HG03045 (cell line): ENCODE data around the gene FCER2.

Experiments
- ATAC-seq: cut with Tn5 transposase; IDR thresholded peaks from one replicate; pipeline ENCODE4 v1.9.1; 2021; ENCODE audit warnings: mild to moderate bottlenecking, moderate library complexity; ENCODE audit not compliant: unreplicated experiment

The FCER2 gene

GRCh38 chr19:7734220-7735203 is 32.6 kb upstream of the FCER2 start:
- no peak for ATAC-seq

GRCh38 chr19:7733376-7733775 is 31.4 kb upstream of the FCER2 start:
- no peak for ATAC-seq

GRCh38 chr19:7732045-7732444 is 30.1 kb upstream of the FCER2 start, which contains the start of gene CLEC4G:
CLEC4G (minus strand) TSS chr19:7732110; CDS start chr19:7732102, 8 bp downstream.
- ATAC-seq: no peak

- ATAC-seq: no peak
Measured at GRCh38 chr19:7731615-7732014, 29.7 kb upstream of the FCER2 start.

GRCh38 chr19:7731218-7731595 is 29.3 kb upstream of the FCER2 start:
- ATAC-seq: no peak

- ATAC-seq: no peak
Measured at GRCh38 chr19:7730286-7731217, 28.6 kb upstream of the FCER2 start.

GRCh38 chr19:7729831-7730285 is 27.9 kb upstream of the FCER2 start:
- ATAC-seq: no peak

GRCh38 chr19:7729211-7729610 is 27.3 kb upstream of the FCER2 start:
- no peak for ATAC-seq

GRCh38 chr19:7725791-7726190 is 23.9 kb upstream of the FCER2 start:
- ATAC-seq: no peak

- no peak for ATAC-seq
Measured at GRCh38 chr19:7722231-7722651, 20.3 kb upstream of the FCER2 start.

- ATAC-seq: no peak
Measured at GRCh38 chr19:7720351-7720750, 18.4 kb upstream of the FCER2 start.

- ATAC-seq: no peak
Measured at GRCh38 chr19:7718668-7719067, 16.7 kb upstream of the FCER2 start.

GRCh38 chr19:7716762-7717161 is 14.8 kb upstream of the FCER2 start:
- no peak for ATAC-seq

GRCh38 chr19:7715671-7716070 is 13.7 kb upstream of the FCER2 start:
- no peak for ATAC-seq

GRCh38 chr19:7710616-7711015 is 8.7 kb upstream of the FCER2 start:
- no peak for ATAC-seq

GRCh38 chr19:7709932-7710460 is 8.1 kb upstream of the FCER2 start:
- ATAC-seq: no peak

- no peak for ATAC-seq
Measured at GRCh38 chr19:7706955-7707456, 5.1 kb upstream of the FCER2 start.

GRCh38 chr19:7706188-7706954 is 4.4 kb upstream of the FCER2 start:
- no peak for ATAC-seq

- no peak for ATAC-seq
Measured at GRCh38 chr19:7705387-7706187, 3.7 kb upstream of the FCER2 start.
